Osteoblast (primary cell): ENCODE measurements around the gene SGPL1. TPM values are rescaled to one million over a fixed set of nuclear protein-coding genes. Genes with fewer than 3 reads are reported as not detected.

Source experiments
- DNase-seq: peaks from one replicate; pipeline ENCODE4 v3.0.0; 2011; ENCODE audit warnings: low spot score, mixed read lengths; ENCODE audit not compliant: insufficient read length; ENCODE audit errors: missing footprints
- H2AFZ ChIP-seq: 2 replicates; pipeline ENCODE4 v1.6.0; 2011; ENCODE audit warnings: mild to moderate bottlenecking, low read length
- H3K27ac ChIP-seq: 2 replicates; pipeline ENCODE4 v1.5.1; 2011; ENCODE audit warnings: mild to moderate bottlenecking, low read depth, low read length, moderate library complexity
- H3K27me3 ChIP-seq: 2 replicates; pipeline ENCODE4 v1.6.0; 2012; ENCODE audit warnings: mild to moderate bottlenecking, control low read depth, inconsistent platforms, low read length, moderate library complexity; ENCODE audit not compliant: insufficient read depth
- H3K36me3 ChIP-seq: 2 replicates; pipeline ENCODE4 v1.5.1; 2011; ENCODE audit warnings: mild to moderate bottlenecking, low read length, control low read depth, moderate library complexity; ENCODE audit not compliant: insufficient read depth
- H3K4me1 ChIP-seq: 2 replicates; pipeline ENCODE4 v1.5.1; 2011; ENCODE audit warnings: mild to moderate bottlenecking, low read length, control low read depth, moderate library complexity; ENCODE audit not compliant: insufficient read depth
- H3K4me2 ChIP-seq: 2 replicates; pipeline ENCODE4 v1.6.0; 2011; ENCODE audit warnings: mild to moderate bottlenecking, low read length; ENCODE audit not compliant: insufficient read depth
- H3K4me3 ChIP-seq: fragments of 200-600 bp; sonication (generic); 3 replicates; pipeline ENCODE4 v1.5.1; 2012; ENCODE audit warnings: mild to moderate bottlenecking, low read length, inconsistent platforms; ENCODE audit not compliant: insufficient read depth
- H3K79me2 ChIP-seq: 2 replicates; pipeline ENCODE4 v1.6.0; 2012; ENCODE audit warnings: mild to moderate bottlenecking, low read length, control low read depth, inconsistent platforms; ENCODE audit not compliant: insufficient read depth
- H3K9me3 ChIP-seq: 2 replicates; pipeline ENCODE4 v1.5.1; 2011; ENCODE audit warnings: low read depth, low read length, control low read depth
- H4K20me1 ChIP-seq: 2 replicates; pipeline ENCODE4 v1.6.0; 2012; ENCODE audit warnings: mild to moderate bottlenecking, low read length, control low read depth; ENCODE audit not compliant: insufficient read depth
- total RNA-seq: library from RNA; depleted of rRNA; stranded (reverse); fragments of >200 nt; gene quantifications from 2 replicates; pipeline ENCODE4 v1.2.3, GENCODE V29; 2012
- TF ChIP-seq, protein P1 (sequence below): IDR thresholded peaks from 2 replicates; pipeline ENCODE4 v1.5.1; 2011; ENCODE audit warnings: mild to moderate bottlenecking, low read depth, low read length, moderate library complexity; ENCODE audit errors: extremely low read depth

SGPL1 gene
- total RNA-seq, 1 donor = 47.4 TPM

DNA sequence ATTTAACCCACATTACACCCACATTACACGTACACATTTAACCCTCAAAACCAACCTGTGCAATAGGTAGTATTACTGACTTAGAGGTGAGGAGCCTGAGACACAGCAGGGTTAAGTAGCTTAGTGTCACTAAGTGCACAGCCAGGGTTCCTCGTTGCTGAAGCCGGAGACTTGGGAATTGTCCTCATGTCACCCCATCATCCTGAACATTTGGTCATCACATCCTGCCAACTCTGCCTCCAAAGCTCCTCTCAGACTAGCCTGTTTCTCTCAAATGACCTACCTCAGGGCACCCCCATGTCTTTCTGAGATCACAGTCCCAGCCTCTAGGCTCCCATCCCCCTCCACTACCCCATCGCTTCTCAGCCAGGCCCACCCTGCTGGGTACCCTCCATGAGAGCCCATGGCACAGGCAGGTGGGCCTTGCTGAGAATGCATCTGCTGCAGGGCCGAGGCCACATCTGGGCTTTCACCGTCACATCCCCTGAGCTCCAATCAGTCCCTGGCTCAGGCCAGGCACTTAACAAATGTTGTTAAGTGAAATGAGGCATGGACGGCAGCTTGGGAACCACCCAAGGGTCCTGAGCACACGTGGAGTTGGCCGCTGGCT, 93.7 kb downstream of the SGPL1 start:
- Histone ChIP-seq H3K36me3 (no peaks in the 10 kb centered on the region), H3K4me2 (no peak overlapping the region), H4K20me1 (no peaks in the 10 kb centered on the region), H3K27me3 (peaks cover 23% of the 10 kb centered on the region), H3K27ac (no peak overlapping the region), H3K9me3 (no peaks in the 10 kb centered on the region), H3K79me2 (no peaks in the 10 kb centered on the region), H2AFZ (no peak overlapping the region), H3K4me3 (no peak overlapping the region), H3K4me1 (no peaks in the 10 kb centered on the region)
- TF ChIP-seq, protein P1, sequence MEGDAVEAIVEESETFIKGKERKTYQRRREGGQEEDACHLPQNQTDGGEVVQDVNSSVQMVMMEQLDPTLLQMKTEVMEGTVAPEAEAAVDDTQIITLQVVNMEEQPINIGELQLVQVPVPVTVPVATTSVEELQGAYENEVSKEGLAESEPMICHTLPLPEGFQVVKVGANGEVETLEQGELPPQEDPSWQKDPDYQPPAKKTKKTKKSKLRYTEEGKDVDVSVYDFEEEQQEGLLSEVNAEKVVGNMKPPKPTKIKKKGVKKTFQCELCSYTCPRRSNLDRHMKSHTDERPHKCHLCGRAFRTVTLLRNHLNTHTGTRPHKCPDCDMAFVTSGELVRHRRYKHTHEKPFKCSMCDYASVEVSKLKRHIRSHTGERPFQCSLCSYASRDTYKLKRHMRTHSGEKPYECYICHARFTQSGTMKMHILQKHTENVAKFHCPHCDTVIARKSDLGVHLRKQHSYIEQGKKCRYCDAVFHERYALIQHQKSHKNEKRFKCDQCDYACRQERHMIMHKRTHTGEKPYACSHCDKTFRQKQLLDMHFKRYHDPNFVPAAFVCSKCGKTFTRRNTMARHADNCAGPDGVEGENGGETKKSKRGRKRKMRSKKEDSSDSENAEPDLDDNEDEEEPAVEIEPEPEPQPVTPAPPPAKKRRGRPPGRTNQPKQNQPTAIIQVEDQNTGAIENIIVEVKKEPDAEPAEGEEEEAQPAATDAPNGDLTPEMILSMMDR = no peak
- peak; percentile 80 for DNase-seq

DNA sequence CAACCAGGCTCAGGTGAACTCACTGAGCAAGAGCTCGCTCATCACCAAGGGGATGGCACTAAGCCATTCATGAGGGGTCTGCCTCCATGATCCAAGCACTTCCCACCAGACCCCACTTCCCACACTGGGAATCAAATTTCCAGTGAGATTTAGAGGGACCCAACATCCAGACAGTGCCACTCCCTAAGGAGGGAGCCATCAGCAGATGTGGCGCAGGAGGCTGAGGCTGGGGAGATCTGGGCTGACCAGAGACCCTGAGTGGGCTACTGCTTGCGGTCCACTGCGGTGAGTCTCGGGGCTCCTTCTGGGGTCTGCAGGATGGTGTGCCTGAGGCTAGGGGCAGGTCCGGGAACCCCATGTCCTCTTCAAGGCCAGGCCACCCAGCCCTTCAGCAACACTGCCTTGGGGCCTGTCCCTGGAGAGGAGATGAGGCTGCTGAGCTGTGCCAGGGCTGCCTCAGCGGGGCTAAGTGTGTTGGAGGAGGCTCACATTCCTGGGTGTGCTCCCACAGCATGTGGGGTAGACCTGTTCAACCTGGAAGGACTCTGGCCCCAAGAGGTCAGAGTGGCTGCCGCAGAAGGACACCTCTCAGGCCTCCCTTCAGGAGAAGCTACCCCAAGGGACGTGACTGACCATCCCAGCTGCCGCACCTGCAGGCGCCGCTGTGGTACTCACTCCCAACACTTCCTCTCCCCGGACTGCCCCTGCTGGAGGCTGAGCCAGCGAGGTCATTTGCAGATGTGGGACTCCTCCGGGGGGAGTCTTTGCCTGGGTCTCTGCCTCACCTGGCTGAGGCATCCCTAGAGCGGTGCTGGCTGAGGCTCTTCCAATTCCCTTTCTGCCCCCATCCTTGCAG, 95.0 kb downstream of the SGPL1 start:
- Histone ChIP-seq H3K27ac (no peak overlapping the region), H2AFZ (no peak overlapping the region), H3K27me3 (peaks cover 23% of the 10 kb centered on the region), H3K4me2 (no peak overlapping the region), H3K9me3 (no peaks in the 10 kb centered on the region), H3K4me3 (no peak overlapping the region), H3K79me2 (no peaks in the 10 kb centered on the region), H3K36me3 (no peaks in the 10 kb centered on the region), H3K4me1 (no peaks in the 10 kb centered on the region), H4K20me1 (no peaks in the 10 kb centered on the region)
- peak; percentile 86 for DNase-seq
- TF ChIP-seq, protein P1 = no peak

DNA sequence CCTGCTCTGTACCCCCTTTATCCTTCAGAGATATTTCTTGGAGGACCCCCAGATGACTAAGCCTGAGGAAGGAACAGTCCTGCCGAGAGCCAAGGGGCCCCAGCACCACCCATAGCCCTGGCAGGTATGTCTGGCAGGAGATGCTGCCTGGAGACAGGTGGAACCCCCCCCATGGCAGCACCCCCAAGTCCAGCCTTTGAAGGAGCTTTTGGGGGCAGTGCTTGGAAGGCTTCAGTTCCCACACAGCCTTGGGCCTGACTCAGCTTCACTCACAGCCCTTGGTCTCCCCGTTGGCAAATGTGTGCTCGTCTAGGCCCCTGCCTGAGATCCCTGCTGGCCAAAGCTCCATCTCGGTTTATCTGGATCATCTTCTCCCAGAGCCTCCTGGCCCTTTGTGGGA, 95.6 kb downstream of the SGPL1 start:
- no peak overlapping the region for H2AFZ ChIP-seq
- H4K20me1 ChIP-seq = no peaks in the 10 kb centered on the region
- H3K79me2 ChIP-seq = no peaks in the 10 kb centered on the region
- H3K4me1 ChIP-seq = no peaks in the 10 kb centered on the region
- no peak overlapping the region for H3K27ac ChIP-seq
- H3K9me3 ChIP-seq = no peaks in the 10 kb centered on the region
- H3K4me2 ChIP-seq = no peak overlapping the region
- TF ChIP-seq, protein P1 = no peak
- peak; percentile 23 for DNase-seq
- no peaks in the 10 kb centered on the region for H3K36me3 ChIP-seq
- H3K4me3 ChIP-seq = no peak overlapping the region
- H3K27me3 ChIP-seq = peaks cover 18% of the 10 kb centered on the region

DNA sequence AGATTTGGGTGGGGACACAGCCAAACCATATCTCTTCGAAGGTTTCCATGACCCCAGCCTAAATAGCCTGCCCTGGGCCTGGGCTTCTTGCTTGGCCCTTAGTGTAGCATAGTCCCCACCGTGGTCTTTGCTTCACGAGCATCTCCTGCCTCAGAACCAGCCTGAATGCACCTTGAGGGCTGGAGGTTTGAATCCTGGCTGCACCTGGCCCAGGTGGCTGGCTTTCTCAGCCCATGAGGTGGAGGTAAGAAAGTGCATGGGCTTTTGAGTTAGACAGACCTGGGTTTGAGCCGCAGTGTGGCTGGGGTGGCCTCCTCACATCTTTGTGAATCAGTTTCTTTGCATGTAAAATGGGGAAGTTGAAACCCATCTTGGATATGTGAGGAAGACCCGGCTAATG, 96.8 kb downstream of the SGPL1 start:
- H3K27ac ChIP-seq = no peak overlapping the region

More for the DNA sequence above, 96.8 kb downstream of the SGPL1 start:
- Histone ChIP-seq H3K4me3 (no peak overlapping the region), H3K4me1 (no peaks in the 10 kb centered on the region), H3K27me3 (peaks cover 16% of the 10 kb centered on the region), H3K36me3 (no peaks in the 10 kb centered on the region), H3K9me3 (no peaks in the 10 kb centered on the region), H4K20me1 (no peaks in the 10 kb centered on the region), H2AFZ (no peak overlapping the region), H3K4me2 (no peak overlapping the region), H3K79me2 (no peaks in the 10 kb centered on the region)
- peak; percentile 17 for DNase-seq
- TF ChIP-seq, protein P1 = no peak
